Bronchial smooth muscle cell (primary cell): ENCODE results near the gene DMRTC1B. TPM values are rescaled to one million over a fixed set of nuclear protein-coding genes. Genes with fewer than 3 reads are reported as not detected.

Experiments used
- total RNA-seq: library from RNA; depleted of rRNA; stranded (reverse); fragments of >200 nt; gene quantifications from 2 replicates; pipeline ENCODE4 v1.2.1, GENCODE V29; 2014

DMRTC1B gene
- not detected in 2 replicates for total RNA-seq

GRCh38 chrX:72776653-72777466, at the start of gene DMRTC1B:
Gene DMRTC1B, plus strand, starts transcription at chrX:72776890. Its CDS starts 68,246 bp downstream, at chrX:72845136.

GRCh38 chrX:72782560-72782959, 5.9 kb downstream of the DMRTC1B start, which contains the start of gene FAM236B:
Gene FAM236B, minus strand, starts transcription at chrX:72782660. Its CDS starts 100 bp downstream, at chrX:72782560.

GRCh38 chrX:72808110-72808509, 31.4 kb downstream of the DMRTC1B start, which contains the start of gene FAM236D:
Gene FAM236D, minus strand, starts transcription at chrX:72808210. Its CDS starts 100 bp downstream, at chrX:72808110.

Other genes with a start within 250 kb of the DMRTC1B start
- gene HDAC8, start 204.0 kb upstream of the DMRTC1B start, total RNA-seq = 25.1 and 28.9 TPM in 2 replicates
- 4.3 and 6.0 TPM in 2 replicates for gene PHKA1, start 62.6 kb upstream of the DMRTC1B start, total RNA-seq
- not detected in 2 replicates for gene FAM236B, start 5.8 kb downstream of the DMRTC1B start, total RNA-seq
- gene FAM236D, start 31.3 kb downstream of the DMRTC1B start, total RNA-seq = not detected in 2 replicates
- not detected in 2 replicates for gene FAM236C, start 135.7 kb downstream of the DMRTC1B start, total RNA-seq
- gene FAM236A, start 161.3 kb downstream of the DMRTC1B start, total RNA-seq = not detected in 2 replicates
- gene DMRTC1, start 166.9 kb downstream of the DMRTC1B start, total RNA-seq = not detected in 2 replicates
- 0.09 TPM in 1 of 2 replicates, not detected in the other for gene PABPC1L2B, start 226.0 kb downstream of the DMRTC1B start, total RNA-seq